Measurements from ENCODE around the gene EIF4G3.

Gene EIF4G3

DNA sequence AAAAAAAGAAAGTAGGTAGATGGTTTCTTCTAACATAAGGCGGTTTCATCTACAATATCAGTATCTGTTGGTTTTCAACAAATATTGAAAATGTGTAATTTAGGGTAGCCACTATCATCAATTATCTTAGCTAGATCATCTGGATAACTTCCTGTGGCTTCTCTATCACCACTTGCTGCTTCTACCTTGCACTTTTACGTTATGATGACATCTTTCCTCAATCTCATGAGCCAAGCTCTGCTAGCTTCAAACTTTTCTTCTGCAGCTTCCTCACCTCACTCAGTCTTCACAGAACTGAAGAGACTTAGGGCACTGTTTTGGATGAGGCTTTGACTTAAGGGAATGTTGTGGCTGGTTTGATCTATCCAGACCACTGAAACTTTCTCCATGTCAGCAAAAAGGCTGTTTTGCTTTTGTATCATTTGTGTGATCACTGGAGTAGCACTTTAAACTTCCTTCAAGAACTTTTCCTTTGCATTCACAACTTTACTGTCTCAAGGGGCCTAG is 244.7 kb downstream of the EIF4G3 start:
- TF ChIP-seq, protein P1, sequence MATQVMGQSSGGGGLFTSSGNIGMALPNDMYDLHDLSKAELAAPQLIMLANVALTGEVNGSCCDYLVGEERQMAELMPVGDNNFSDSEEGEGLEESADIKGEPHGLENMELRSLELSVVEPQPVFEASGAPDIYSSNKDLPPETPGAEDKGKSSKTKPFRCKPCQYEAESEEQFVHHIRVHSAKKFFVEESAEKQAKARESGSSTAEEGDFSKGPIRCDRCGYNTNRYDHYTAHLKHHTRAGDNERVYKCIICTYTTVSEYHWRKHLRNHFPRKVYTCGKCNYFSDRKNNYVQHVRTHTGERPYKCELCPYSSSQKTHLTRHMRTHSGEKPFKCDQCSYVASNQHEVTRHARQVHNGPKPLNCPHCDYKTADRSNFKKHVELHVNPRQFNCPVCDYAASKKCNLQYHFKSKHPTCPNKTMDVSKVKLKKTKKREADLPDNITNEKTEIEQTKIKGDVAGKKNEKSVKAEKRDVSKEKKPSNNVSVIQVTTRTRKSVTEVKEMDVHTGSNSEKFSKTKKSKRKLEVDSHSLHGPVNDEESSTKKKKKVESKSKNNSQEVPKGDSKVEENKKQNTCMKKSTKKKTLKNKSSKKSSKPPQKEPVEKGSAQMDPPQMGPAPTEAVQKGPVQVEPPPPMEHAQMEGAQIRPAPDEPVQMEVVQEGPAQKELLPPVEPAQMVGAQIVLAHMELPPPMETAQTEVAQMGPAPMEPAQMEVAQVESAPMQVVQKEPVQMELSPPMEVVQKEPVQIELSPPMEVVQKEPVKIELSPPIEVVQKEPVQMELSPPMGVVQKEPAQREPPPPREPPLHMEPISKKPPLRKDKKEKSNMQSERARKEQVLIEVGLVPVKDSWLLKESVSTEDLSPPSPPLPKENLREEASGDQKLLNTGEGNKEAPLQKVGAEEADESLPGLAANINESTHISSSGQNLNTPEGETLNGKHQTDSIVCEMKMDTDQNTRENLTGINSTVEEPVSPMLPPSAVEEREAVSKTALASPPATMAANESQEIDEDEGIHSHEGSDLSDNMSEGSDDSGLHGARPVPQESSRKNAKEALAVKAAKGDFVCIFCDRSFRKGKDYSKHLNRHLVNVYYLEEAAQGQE (IDR thresholded peaks at IDR 0.05; ENCODE audit: insufficient read depth in 1 of 2, low read depth in 2 of 2, low read length in 2 of 2), result no peak
- TF ChIP-seq FOXP2 (optimal IDR thresholded peaks at IDR 0.05; ENCODE audit: borderline replicate concordance, extremely low read depth, extremely low read length, insufficient read depth) (no peak), TAF1 (IDR thresholded peaks at IDR 0.05; ENCODE audit: borderline replicate concordance, insufficient read depth, low read length) (no peak), POLR2AphosphoS5 (IDR thresholded peaks at IDR 0.05; ENCODE audit: low read depth, low read length) (no peak)

DNA sequence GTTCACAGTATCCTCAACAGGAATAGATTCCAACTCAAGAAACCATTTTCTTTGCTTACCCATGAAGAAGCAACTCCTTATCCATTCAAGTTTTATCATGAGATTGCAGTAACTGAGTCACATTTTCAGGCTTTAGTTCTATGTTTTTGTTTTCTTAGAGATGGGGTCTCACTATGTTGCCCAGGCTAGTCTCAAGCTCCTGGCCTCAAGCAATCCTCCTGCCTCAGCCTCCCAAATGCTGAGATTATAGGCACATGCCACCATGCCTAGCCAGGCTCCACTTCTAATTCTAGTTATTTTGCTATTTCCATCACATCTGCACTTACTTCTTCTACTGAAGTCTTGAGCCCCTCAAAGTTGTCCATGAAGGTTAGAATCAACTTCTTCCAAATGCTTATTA is 246.3 kb downstream of the EIF4G3 start:
- TF ChIP-seq, protein P1 (IDR thresholded peaks at IDR 0.05; ENCODE audit: insufficient read depth in 1 of 2, low read depth in 2 of 2, low read length in 2 of 2), result no peak
- no peak for TF ChIP-seq FOXP2 (optimal IDR thresholded peaks at IDR 0.05; ENCODE audit: borderline replicate concordance, extremely low read depth, extremely low read length, insufficient read depth)
- no peak for TF ChIP-seq SIN3A (IDR thresholded peaks at IDR 0.05; ENCODE audit: borderline replicate concordance, insufficient read depth, low read length)
- TF ChIP-seq TAF1 (IDR thresholded peaks at IDR 0.05; ENCODE audit: borderline replicate concordance, insufficient read depth, low read length), result no peak
- TF ChIP-seq POLR2AphosphoS5 (IDR thresholded peaks at IDR 0.05; ENCODE audit: low read depth, low read length), result no peak

DNA sequence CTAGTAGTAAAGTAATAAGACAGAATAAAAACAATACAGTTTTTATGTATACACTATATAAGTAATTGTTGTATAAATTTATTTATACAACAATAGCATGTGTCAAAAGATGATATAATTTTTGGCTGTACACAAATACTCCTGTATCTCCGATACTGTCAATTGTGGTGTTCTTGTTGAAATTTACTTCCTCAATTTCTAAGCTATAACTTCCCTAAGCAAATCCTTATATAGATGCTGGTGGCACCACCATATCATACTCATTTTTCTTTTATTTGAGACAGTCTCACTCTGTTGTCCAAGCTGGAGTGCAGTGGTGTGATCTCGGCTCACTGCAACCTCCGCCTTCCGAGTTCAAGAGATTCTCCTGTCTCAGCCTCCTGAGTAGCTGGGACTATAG is 248.6 kb downstream of the EIF4G3 start:
- TF ChIP-seq FOXP2 (optimal IDR thresholded peaks at IDR 0.05; ENCODE audit: borderline replicate concordance, extremely low read depth, extremely low read length, insufficient read depth) (no peak), TAF1 (IDR thresholded peaks at IDR 0.05; ENCODE audit: borderline replicate concordance, insufficient read depth, low read length) (no peak), POLR2AphosphoS5 (IDR thresholded peaks at IDR 0.05; ENCODE audit: low read depth, low read length) (no peak), SIN3A (IDR thresholded peaks at IDR 0.05; ENCODE audit: borderline replicate concordance, insufficient read depth, low read length) (no peak)
- TF ChIP-seq, protein P1 (IDR thresholded peaks at IDR 0.05; ENCODE audit: insufficient read depth in 1 of 2, low read depth in 2 of 2, low read length in 2 of 2), result no peak

DNA sequence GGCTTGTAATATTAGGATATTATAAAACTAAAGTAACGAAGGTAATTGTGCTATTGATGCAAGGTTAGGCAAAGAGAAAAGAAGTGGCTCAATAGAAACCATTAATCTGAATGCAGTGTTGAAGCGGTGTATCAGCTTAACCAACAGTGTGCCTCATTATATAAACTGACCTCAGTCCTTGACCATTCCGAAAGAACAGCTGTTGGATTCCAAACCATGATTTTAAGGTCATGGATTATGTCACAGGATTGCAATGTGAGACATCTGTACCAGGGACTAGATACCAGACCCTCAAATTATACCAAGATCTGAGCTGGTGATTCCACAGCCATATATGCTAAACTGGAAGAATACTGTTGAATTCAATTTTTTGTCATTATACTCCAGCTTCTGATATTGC is 255.4 kb downstream of the EIF4G3 start:
- TF ChIP-seq TAF1 (IDR thresholded peaks at IDR 0.05; ENCODE audit: borderline replicate concordance, insufficient read depth, low read length) (no peak), FOXP2 (optimal IDR thresholded peaks at IDR 0.05; ENCODE audit: borderline replicate concordance, extremely low read depth, extremely low read length, insufficient read depth) (no peak), POLR2AphosphoS5 (IDR thresholded peaks at IDR 0.05; ENCODE audit: low read depth, low read length) (no peak), SIN3A (IDR thresholded peaks at IDR 0.05; ENCODE audit: borderline replicate concordance, insufficient read depth, low read length) (no peak)
- TF ChIP-seq, protein P1 (IDR thresholded peaks at IDR 0.05; ENCODE audit: insufficient read depth in 1 of 2, low read depth in 2 of 2, low read length in 2 of 2), result no peak

DNA sequence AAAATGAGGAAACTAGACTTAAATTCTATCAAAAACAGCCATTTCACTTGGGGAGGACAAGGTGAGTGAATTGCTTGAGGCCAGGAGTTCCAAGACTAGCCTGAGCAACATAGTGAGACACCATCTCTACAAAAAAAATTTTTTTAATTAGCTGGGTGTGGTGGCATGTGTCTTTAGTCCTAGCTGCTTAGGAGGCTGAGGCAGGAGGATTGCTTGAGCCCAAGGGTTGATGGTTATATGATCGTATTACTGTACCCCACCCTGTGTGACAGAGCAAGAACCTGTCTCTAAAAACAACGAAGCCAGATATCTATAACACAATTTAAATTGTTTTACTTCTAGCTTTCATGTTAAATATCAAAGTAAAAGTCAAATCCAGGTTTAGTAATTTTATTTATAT is 263.5 kb downstream of the EIF4G3 start:
- no peak for TF ChIP-seq SIN3A (IDR thresholded peaks at IDR 0.05; ENCODE audit: borderline replicate concordance, insufficient read depth, low read length)
- no peak for TF ChIP-seq TAF1 (IDR thresholded peaks at IDR 0.05; ENCODE audit: borderline replicate concordance, insufficient read depth, low read length)
- TF ChIP-seq FOXP2 (optimal IDR thresholded peaks at IDR 0.05; ENCODE audit: borderline replicate concordance, extremely low read depth, extremely low read length, insufficient read depth), result no peak
- TF ChIP-seq, protein P1 (IDR thresholded peaks at IDR 0.05; ENCODE audit: insufficient read depth in 1 of 2, low read depth in 2 of 2, low read length in 2 of 2), result no peak
- no peak for TF ChIP-seq POLR2AphosphoS5 (IDR thresholded peaks at IDR 0.05; ENCODE audit: low read depth, low read length)
